Esophagus squamous epithelium (tissue), 5 donors: Measurements from ENCODE around the gene TPSD1. TPM values are rescaled to one million over a fixed set of nuclear protein-coding genes. Genes with fewer than 3 reads are reported as not detected.
"Not testable (repeated sequence)": the region's sequence is repeated elsewhere in the genome, so short reads cannot be mapped to it uniquely, and the experiment has no call there.

Source experiments
- DNase-seq: peaks from one replicate; lab custom pipeline; 2025; lab: John Stamatoyannopoulos, UW
- H3K27ac ChIP-seq, 4 donors: fragments of 200-600 bp; sonication (generic); one replicate each; pipeline ENCODE4 v1.5.1; 2016 to 2019; ENCODE audit warnings: mild to moderate bottlenecking in 1 of 4
- H3K27me3 ChIP-seq, 4 donors: fragments of 200-600 bp; sonication (generic); 1 replicate in 3 of 4; 2 replicates in 1 of 4; pipeline versions ENCODE4 v1.5.1 to v1.6.0; 2017 to 2021; ENCODE audit warnings: antibody characterized with exemption in 1 of 4
- H3K36me3 ChIP-seq, 3 donors: fragments of 200-600 bp; sonication (generic); one replicate each; pipeline ENCODE4 v1.5.1; 2016 to 2019
- H3K4me1 ChIP-seq, 3 donors: fragments of 200-600 bp; sonication (generic); one replicate each; pipeline ENCODE4 v1.5.1; 2017 to 2019
- H3K4me3 ChIP-seq, 4 donors: fragments of 200-600 bp; sonication (generic); 1 replicate in 3 of 4; 2 replicates in 1 of 4; pipeline ENCODE4 v1.5.1; 2016 to 2019; ENCODE audit warnings: mild to moderate bottlenecking in 2 of 4, moderate library complexity in 1 of 4
- H3K9me3 ChIP-seq, 3 donors: fragments of 200-600 bp; sonication (generic); one replicate each; pipeline ENCODE4 v1.5.1; 2016 to 2019
- POLR2A ChIP-seq, 4 donors: fragments of 450-650 bp; IDR thresholded peaks; one replicate each; pipeline ENCODE4 v1.6.1; 2017; ENCODE audit warnings: antibody characterized with exemption in 4 of 4, mild to moderate bottlenecking in 4 of 4, moderate library complexity in 3 of 4
- WGBS, 2 donors: methylation state at CpG; one replicate each; pipeline ENCODE4 v1.1.5; 2018; 5-methylcytosine and 5-hydroxymethylcytosine counted together
- intact Hi-C: fragments of 100-400 bp; cut with DNase I; formaldehyde crosslinking; loops from one replicate; pipeline ENCODE4 v1.15.0; 2022
- total RNA-seq, 4 donors: library from RNA; depleted of rRNA; stranded (reverse); fragments of >200 nt; gene quantifications; one replicate each; pipeline ENCODE4 v1.1.0, GENCODE V29; 2016
- TF ChIP-seq, protein P1 (sequence below), 6 experiments: fragments of 450-650 bp in 4 of 6; fragments of 200-600 bp in 2 of 6; sonication (generic) in 2 of 6; IDR thresholded peaks; one replicate each; pipeline ENCODE4 v1.5.1; 2016 to 2019; ENCODE audit warnings: antibody characterized with exemption in 6 of 6, mild to moderate bottlenecking in 4 of 6, moderate library complexity in 4 of 6
- donor health status: DM: yes; HTN: yes; CAD: no.

The TPSD1 gene
- total RNA-seq, 4 donors from 2014 or later: 0.91 to 5.9 TPM; not detected in 2

- H3K4me1 ChIP-seq, H3K9me3 ChIP-seq, H3K27ac ChIP-seq, DNase-seq, H3K27me3 ChIP-seq, H3K36me3 ChIP-seq, H3K4me3 ChIP-seq, intact Hi-C loops: not testable (repeated sequence)
- no CpG with 5 or more reads among the region's 29 CpGs for WGBS, 2 donors
Measured at GRCh38 chr16:1236659-1237058, 19.2 kb upstream of the TPSD1 start.

DNA sequence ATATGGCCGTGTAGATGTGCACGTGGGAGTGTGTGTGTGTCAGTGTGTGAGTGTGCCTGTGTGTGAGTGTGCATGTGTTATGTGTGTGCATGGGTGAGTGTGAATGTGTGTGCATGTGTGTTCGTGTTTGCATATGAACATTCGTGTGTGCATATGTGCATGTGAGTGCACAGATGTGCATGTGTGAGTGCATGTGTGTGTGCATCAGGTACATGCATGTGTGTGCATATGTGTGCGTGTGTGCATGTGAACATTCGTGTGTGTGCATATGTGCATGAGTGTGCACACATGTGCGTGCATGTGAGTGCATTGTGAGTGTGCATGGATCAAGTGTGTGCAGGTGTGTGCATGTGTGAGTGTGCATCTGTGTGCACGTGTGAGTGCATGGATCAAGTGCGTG is 17.9 kb upstream of the TPSD1 start:
- H3K27ac ChIP-seq: no peak overlapping the region
- 71 to 81% methylated on average over 9 of the region's 9 CpGs for WGBS, 2 donors
- H3K36me3 ChIP-seq: no peaks in the 10 kb centered on the region
- H3K4me1 ChIP-seq: no peaks in the 10 kb centered on the region
- intact Hi-C loops: no loop called here
- no peaks in the 10 kb centered on the region for H3K9me3 ChIP-seq
- H3K27me3 ChIP-seq: peaks cover 0 to 5% (median 0%) of the 10 kb centered on the region in 4 donors
- TF ChIP-seq POLR2A (IDR thresholded peaks at IDR 0.05): no peak
- TF ChIP-seq, protein P1, sequence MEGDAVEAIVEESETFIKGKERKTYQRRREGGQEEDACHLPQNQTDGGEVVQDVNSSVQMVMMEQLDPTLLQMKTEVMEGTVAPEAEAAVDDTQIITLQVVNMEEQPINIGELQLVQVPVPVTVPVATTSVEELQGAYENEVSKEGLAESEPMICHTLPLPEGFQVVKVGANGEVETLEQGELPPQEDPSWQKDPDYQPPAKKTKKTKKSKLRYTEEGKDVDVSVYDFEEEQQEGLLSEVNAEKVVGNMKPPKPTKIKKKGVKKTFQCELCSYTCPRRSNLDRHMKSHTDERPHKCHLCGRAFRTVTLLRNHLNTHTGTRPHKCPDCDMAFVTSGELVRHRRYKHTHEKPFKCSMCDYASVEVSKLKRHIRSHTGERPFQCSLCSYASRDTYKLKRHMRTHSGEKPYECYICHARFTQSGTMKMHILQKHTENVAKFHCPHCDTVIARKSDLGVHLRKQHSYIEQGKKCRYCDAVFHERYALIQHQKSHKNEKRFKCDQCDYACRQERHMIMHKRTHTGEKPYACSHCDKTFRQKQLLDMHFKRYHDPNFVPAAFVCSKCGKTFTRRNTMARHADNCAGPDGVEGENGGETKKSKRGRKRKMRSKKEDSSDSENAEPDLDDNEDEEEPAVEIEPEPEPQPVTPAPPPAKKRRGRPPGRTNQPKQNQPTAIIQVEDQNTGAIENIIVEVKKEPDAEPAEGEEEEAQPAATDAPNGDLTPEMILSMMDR (IDR thresholded peaks at IDR 0.05): no peak
- no peak overlapping the region for H3K4me3 ChIP-seq
- DNase-seq: no peak

DNA sequence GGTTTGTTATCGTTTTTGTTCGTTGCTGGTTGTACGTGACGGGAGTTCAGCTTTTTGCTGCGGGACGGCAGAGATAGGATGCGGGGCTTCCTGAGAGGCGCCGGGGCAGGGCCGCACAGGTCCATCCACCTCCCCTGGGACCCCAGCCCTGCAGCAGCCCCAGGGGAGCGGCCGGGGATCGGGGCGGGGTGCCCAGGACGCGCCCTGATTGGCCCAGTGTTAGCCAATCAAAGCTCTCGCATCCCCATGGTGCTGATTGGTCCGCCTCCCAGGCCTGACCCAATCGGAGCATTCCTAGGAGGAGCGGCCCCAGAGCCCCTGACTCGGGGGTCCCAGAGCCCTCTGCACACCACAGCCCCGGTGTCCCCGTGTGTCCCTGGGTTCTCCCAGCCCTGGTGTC is 17.0 kb upstream of the TPSD1 start:
- DNase-seq, H3K36me3 ChIP-seq, H3K4me3 ChIP-seq, H3K9me3 ChIP-seq, H3K4me1 ChIP-seq, H3K27ac ChIP-seq, intact Hi-C loops, H3K27me3 ChIP-seq: not testable (repeated sequence)
- WGBS, 2 donors: 61 to 82% methylated on average over 5 to 6 of the region's 23 CpGs

DNA sequence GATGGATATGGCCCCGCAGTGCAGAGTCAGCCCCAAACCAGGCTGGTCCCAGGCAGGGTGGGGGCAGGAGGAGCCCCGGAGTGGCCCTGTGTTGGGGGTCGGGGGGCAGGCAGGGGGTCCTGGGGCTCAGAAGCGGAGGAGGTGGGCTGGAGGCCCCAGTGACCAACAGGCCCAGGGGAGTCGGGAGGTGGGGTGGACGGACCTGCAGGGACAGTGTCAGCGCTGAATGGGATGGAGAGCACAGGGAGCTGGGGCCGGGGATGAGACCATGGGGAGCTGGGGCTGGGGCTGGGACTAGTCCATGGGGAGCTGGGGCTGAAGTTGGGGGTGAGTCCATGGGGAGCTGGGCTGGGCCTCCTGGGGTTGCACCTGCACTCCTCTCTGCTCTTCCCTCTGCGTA is 16.3 kb upstream of the TPSD1 start:
- intact Hi-C loops, H3K9me3 ChIP-seq, H3K4me1 ChIP-seq, H3K4me3 ChIP-seq, DNase-seq, H3K36me3 ChIP-seq, H3K27ac ChIP-seq: not testable (repeated sequence)
- H3K27me3 ChIP-seq: peaks cover 0 to 15% (median 0%) of the 10 kb centered on the region in 4 donors
- 90 to 100% methylated on average over 2 of the region's 9 CpGs for WGBS, 2 donors

GRCh38 chr16:1240436-1240835 is 15.4 kb upstream of the TPSD1 start, which contains the start of gene TPSAB1:
Gene TPSAB1, plus strand, starts transcription at chr16:1240705. Its CDS starts 234 bp downstream, at chr16:1240939.
- H3K36me3 ChIP-seq, DNase-seq, H3K4me1 ChIP-seq, H3K27ac ChIP-seq, H3K4me3 ChIP-seq, H3K9me3 ChIP-seq, intact Hi-C loops: not testable (repeated sequence)
- peaks cover 0 to 23% (median 0%) of the 10 kb centered on the region in 4 donors for H3K27me3 ChIP-seq
- WGBS, 2 donors: no CpG with 5 or more reads among the region's 12 CpGs

GRCh38 chr16:1241081-1241480 is 14.8 kb upstream of the TPSD1 start:
- H3K9me3 ChIP-seq, H3K4me1 ChIP-seq, H3K27ac ChIP-seq, H3K36me3 ChIP-seq, DNase-seq, H3K4me3 ChIP-seq, intact Hi-C loops: not testable (repeated sequence)
- H3K27me3 ChIP-seq: peaks cover 0 to 30% (median 0%) of the 10 kb centered on the region in 4 donors
- WGBS, 2 donors: no CpG with 5 or more reads among the region's 15 CpGs

- H3K4me3 ChIP-seq, intact Hi-C loops, H3K36me3 ChIP-seq, H3K9me3 ChIP-seq, H3K4me1 ChIP-seq, H3K27ac ChIP-seq, DNase-seq: not testable (repeated sequence)
- WGBS, 2 donors: 50 to 75% methylated on average over 2 to 4 of the region's 11 CpGs
- peaks cover 0 to 41% (median 0%) of the 10 kb centered on the region in 4 donors for H3K27me3 ChIP-seq
Measured at GRCh38 chr16:1243363-1243762, 12.5 kb upstream of the TPSD1 start.

GRCh38 chr16:1243907-1244850 is 11.7 kb upstream of the TPSD1 start:
- H3K36me3 ChIP-seq, H3K4me1 ChIP-seq, intact Hi-C loops, DNase-seq, H3K4me3 ChIP-seq, H3K27ac ChIP-seq, H3K9me3 ChIP-seq: not testable (repeated sequence)
- peaks cover 0 to 44% (median 0%) of the 10 kb centered on the region in 4 donors for H3K27me3 ChIP-seq
- WGBS, 2 donors: 63% methylated on average over 13 of the region's 32 CpGs; no CpG with 5 or more reads in 1 of the 2 donors
